Activated CD4-positive, alpha-beta T cell treated with anti-CD3 and anti-CD28 coated beads for 48 hours (primary cell): ENCODE measurements around the gene KCNH3.

ENCODE experiments used
- DNase-seq: peaks from one replicate; pipeline ENCODE4 v3.0.0-alpha.2; 2020

The KCNH3 gene

DNA sequence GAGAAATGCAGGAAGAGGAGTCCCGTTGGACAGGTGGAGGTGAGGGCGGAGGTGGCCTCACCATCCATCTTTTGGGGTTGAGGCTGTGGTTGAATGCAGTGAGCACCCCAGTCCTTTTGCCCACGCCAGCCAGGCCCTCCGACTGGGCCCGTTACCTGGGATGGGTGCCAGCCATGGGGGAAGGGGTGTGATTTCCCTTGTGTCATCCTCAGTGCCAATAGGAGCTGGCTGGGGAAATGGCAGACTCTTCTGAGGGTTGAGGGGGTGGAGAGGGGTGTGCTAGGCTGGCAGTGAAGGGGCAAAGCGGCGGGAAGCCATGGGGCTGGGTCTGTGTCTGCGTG lies 9.6 kb downstream of the KCNH3 start:
- DNase-seq, result no peak

DNA sequence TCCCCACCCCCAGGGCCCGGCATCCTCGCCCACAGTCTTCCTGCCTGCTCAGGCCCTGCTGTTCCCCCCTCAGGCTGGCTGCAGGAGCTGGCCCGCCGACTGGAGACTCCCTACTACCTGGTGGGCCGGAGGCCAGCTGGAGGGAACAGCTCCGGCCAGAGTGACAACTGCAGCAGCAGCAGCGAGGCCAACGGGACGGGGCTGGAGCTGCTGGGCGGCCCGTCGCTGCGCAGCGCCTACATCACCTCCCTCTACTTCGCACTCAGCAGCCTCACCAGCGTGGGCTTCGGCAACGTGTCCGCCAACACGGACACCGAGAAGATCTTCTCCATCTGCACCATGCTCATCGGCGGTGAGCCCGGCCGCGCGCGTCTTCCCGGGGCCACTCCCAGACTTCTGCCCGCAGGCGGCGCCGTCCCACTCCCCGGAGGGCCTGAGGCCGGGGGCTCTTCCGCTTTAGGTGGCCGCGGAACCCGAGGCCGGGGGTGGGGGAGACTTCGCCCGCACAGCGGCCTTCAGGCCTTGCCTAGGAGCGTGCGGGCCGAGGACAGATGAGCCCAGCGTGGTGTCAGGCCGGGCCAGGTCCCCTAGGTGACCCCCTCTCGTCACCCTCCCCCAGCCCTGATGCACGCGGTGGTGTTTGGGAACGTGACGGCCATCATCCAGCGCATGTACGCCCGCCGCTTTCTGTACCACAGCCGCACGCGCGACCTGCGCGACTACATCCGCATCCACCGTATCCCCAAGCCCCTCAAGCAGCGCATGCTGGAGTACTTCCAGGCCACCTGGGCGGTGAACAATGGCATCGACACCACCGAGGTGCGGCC lies 10.2 kb downstream of the KCNH3 start:
- peak; percentile 38 for DNase-seq

DNA sequence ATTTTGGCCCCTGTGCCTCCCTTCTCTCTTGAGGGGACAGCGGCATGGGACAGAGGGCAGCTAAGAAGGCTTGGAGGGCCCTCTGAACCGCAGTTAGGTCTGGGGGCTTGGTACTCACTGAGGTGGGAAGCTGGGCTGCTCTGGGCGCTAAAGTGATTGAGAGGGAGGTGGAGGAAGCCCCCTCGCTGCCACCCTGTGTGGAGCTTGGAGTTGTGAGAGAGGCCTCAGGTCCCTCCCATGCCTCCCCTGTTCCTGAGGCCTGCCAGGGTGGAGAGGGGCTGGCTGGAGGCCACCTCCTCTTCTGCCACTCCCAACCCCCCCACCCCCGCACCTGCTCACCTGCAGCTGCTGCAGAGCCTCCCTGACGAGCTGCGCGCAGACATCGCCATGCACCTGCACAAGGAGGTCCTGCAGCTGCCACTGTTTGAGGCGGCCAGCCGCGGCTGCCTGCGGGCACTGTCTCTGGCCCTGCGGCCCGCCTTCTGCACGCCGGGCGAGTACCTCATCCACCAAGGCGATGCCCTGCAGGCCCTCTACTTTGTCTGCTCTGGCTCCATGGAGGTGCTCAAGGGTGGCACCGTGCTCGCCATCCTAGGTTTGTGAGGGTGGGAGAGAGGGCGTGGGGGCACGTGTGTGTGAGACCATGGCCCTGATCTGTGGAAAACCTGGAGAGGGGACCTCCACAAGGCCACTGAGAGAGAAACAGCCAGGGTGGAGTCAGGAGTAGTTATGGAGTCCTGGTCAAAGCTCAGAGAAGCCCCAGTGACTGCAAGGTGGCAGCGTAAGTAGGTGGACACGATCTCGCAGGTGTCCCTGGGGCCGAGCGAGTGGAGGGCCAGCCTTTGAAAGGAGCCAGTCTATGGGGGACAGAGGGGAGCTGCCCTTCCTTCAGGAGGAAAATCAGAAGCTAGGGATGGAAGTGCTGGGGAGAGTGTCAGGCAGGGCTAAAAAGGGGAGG lies 11.2 kb downstream of the KCNH3 start:
- DNase-seq, result no peak

DNA sequence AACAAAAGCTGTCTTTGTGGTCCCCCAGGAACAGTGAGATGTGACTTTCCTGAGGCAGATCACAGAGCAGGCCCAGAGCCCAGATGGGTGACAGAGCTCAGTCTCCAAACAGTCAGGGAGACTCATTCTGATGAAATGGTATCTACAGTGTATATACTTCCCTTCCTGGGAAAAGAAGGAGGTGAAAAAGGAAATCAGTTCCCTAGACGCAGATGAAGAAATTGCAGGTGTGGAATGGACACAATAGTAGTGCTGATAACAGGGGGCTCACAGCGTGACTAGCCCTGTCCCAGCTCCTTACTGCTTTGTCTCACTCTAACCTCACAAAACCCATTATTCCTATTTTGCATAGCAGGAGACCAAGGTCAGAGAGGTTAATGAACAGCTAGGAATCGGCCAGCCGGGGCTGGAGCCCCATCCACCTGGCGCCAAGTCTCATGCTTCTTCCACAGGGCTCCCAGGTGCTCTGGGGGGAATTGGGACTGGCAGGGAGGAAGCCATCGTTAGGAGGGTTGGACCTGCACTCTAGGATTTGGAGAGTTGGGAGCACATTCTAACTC lies 11.9 kb downstream of the KCNH3 start:
- DNase-seq, result no peak

DNA sequence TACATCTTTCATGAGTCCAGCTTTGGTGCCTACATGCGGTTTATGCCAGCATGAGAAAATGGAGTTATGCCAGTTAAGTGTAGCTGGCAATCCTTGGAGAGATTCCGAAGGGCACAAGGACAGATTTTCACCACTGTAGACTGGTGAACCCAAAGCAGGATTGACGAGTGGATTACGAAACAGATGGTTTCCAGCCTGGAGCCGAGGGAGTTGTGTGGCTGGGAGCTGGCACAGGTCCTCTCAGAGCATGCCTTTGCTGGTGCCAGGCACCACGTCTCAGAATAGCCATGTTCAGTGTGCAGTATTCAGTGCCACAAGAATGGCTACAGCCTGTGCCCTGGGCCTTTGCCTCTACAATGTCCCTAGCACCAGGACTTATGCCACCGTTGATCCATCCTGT lies 13.2 kb downstream of the KCNH3 start:
- DNase-seq, result no peak

DNA sequence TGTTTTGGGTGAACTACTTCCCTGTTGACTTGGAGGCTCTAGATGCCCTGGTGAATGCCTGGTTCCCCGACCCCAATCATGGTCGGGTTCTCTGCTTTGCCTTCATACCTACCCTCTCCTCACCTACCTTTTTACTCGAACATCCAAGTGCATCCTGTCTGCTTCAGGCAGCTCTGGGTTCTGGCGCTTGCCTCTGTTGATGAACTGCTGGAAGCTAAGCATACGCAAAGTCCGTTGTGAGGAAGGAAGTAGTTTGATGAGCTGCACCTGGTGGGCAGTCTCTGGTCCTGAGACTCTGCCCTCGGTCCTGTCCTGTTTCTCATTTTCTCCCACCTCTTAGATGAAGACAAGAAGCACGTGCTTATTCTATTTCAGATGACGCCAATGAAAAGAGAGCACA lies 13.6 kb downstream of the KCNH3 start:
- no peak for DNase-seq

DNA sequence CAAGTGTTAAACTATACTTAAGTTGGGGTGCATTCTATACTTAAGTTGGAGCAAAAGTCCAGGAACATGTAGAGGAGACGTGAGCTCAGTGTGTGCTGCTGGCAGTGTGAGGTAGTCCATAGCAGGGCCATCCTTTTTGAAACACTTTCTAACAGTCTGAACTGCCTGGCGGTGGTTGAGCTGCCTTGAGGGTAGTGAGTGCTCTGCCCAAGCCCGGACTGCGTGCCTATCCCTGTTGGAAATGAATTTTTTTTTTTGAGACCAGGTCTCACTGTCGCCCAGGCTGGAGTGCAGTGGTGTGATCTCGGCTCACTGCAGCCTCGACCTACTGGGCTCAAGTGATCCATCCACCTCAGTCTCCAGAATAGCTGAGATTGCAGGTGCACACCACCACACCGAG lies 14.1 kb downstream of the KCNH3 start:
- DNase-seq, result no peak

DNA sequence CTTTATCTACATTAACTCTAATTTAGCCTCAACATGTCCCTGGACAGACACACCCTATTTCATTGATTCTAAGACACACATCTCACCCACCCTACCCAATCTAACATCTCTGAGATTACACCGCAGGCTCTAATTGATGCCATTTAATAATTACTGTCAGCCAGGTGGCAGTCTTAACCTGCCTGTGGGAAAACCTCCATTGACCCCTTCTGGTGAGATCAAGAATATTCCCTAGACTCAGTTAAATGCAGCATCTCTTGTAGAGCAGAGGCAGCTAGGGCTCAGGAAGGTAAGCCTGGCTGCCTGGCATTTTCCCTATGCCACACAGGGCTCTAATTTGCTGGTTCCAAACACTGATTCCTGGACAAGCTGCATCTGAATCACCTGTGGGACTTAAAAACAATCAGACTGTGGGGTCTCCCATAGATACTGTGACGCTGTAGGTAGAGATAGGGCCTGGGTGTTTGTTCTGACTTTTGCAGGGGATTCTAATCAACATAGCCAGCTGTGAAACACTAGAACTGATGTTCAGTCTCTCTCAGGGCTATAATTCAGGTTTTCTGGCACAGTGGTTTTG lies 14.8 kb downstream of the KCNH3 start:
- no peak for DNase-seq

DNA sequence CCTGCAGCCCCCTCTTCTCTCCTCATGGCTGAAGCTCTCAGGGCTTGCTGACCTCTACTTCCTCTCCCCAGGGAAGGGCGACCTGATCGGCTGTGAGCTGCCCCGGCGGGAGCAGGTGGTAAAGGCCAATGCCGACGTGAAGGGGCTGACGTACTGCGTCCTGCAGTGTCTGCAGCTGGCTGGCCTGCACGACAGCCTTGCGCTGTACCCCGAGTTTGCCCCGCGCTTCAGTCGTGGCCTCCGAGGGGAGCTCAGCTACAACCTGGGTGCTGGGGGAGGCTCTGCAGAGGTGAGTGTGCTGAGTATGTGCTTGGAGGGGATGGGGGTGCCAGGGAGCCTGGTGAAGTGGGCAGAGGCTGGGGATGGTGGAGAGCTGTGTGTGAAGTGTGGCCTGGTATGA lies 15.4 kb downstream of the KCNH3 start:
- no peak for DNase-seq

DNA sequence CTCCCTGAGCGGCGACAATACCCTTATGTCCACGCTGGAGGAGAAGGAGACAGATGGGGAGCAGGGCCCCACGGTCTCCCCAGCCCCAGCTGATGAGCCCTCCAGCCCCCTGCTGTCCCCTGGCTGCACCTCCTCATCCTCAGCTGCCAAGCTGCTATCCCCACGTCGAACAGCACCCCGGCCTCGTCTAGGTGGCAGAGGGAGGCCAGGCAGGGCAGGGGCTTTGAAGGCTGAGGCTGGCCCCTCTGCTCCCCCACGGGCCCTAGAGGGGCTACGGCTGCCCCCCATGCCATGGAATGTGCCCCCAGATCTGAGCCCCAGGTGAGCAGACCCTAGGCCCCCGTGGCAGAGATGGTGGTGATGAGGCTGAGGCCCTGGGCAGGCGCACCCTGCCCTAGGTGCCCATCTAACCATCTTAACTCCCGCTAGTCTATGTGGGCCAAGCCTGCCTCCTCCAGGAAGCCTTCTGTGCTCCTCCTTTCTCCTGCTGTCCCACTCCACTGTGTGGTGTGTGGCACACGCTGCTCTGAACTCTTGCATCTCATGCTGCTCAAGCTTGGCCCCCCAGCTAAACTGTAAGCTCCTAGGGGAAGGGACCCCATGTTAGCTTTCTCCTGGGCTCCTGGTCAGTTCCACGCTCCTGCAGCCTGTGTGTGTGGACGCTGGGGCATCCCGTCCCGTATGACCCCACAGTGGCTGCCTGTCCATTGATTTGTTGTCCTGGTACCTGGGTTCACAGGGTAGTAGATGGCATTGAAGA lies 17.0 kb downstream of the KCNH3 start:
- DNase-seq, result no peak

DNA sequence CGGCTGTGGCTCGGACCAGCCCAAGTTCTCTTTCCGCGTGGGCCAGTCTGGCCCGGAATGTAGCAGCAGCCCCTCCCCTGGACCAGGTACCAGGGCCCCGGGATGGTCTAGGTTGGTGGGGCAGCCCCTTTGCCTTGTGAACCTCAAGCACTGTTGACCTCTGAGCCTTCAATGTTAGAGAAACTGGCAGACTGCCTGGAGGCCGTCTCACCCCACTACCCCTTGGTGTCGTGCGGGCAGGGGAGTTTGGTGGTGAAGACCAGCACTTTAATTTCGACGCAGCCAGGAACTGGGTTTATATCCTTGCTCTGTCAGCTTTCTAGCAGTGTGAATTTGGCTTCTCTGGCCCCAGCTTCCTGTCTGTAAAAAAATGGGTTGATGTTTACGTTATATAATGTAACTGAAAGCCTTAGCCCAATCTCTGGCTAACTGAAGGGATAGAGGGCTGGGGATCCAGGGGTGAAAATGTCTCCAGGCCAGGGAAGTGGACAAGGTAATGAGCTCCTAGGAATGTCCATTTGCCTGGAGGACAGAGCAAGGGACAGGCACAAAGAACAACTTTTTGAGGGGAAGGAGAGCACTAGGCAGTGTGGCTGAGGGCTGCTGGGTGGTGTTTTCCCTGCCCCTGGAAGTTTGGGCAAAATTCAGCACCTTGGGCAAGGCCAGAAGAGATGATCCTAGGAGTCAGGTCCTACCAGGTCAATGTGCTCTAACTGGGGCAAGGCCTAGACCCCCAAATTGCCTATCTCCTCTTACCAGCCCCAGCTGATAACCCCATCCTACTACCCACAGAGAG lies 17.8 kb downstream of the KCNH3 start:
- DNase-seq, result no peak

DNA sequence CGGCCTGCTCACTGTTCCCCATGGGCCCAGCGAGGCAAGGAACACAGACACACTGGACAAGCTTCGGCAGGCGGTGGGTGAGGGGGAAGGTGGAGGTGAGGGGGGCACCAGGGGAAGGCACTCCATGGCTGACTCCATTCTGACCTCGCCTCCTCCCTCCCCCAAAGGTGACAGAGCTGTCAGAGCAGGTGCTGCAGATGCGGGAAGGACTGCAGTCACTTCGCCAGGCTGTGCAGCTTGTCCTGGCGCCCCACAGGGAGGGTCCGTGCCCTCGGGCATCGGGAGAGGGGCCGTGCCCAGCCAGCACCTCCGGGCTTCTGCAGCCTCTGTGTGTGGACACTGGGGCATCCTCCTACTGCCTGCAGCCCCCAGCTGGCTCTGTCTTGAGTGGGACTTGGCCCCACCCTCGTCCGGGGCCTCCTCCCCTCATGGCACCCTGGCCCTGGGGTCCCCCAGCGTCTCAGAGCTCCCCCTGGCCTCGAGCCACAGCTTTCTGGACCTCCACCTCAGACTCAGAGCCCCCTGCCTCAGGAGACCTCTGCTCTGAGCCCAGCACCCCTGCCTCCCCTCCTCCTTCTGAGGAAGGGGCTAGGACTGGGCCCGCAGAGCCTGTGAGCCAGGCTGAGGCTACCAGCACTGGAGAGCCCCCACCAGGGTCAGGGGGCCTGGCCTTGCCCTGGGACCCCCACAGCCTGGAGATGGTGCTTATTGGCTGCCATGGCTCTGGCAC lies 18.5 kb downstream of the KCNH3 start:
- DNase-seq, result no peak

DNA sequence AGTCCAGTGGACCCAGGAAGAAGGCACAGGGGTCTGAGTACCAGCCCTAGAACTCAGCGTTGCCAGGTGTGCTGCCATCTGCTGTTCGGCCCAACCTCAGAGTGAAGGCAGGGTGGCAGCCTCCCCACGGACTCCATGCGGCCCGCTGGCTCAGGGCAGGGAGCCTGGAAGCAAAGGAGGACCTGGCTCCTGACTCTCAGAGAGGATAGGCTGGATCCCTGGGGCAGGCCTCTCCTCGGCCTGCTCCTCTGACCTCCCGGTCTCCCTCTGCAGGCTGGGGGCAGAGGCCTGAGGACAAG lies 19.0 kb downstream of the KCNH3 start:
- no peak for DNase-seq

DNA sequence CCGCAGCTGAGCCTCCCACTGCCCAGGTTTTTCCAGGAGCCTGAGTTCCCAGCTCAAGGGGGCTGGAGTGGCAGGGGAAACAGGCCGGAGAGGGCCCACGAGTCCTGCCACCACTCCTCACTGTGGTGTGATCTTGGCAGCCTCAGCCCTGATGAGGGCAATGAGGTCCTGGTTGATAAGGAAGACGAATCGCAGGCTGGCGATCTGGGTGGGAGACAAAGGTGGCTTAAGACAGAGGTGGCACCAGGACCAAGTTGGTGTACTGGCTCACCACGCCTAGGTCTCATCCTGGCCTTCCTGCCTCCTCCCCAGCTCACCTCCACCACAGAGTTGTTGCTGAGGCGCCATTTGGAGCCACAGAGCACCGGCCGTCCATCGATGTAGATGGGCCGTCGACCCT lies 19.7 kb downstream of the KCNH3 start:
- DNase-seq, result no peak

DNA sequence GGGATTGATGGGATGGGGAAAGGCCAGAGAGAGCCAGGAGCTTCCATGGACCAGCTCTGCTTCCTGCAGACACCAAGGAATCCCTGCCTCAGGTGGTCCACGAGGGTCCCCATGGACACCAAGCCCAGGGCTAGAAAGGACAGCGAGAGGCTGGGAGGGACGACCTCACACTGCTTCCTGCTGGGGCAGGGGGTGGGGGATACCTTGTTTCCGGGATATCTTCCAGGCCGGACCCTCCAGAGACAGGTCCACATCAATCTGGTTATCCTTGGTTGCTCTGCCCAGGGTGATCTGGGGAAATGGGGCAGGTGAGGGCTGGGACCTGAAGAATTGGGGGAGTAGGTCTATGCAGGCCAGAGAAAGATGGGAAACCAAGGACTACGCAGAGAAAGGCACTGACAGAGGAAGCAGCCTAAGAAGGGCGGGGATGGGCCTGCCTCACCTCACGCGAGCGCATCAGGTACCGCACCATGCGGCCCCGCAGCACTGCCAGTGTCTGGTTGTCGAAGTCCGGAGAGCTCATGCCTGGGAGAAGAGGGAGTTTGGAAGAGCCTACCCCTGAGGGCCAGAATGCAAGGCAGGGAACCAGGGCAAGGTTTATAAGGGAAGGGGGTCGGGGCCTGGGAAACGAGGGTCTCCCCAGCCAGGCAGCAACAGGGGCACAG lies 20.3 kb downstream of the KCNH3 start:
- DNase-seq, result no peak

DNA sequence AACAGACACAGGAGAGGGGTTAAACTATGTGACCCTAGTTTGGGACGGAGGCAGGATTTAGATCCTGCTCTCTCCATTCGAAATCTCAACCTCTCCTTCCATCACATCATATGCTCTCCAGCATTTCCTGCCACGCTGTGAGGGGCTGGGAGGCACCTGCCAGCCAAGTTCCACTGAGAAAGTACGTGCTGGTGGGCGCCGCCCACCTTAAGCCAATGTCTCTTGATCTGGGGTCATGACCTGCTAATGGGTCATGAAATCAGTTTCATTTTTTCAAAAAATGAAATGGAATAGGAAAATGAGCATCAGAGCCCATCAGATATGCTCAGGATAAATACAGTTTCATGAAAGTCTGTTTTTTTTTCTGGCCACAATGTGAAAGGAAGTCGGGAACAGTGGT lies 21.9 kb downstream of the KCNH3 start:
- no peak for DNase-seq

DNA sequence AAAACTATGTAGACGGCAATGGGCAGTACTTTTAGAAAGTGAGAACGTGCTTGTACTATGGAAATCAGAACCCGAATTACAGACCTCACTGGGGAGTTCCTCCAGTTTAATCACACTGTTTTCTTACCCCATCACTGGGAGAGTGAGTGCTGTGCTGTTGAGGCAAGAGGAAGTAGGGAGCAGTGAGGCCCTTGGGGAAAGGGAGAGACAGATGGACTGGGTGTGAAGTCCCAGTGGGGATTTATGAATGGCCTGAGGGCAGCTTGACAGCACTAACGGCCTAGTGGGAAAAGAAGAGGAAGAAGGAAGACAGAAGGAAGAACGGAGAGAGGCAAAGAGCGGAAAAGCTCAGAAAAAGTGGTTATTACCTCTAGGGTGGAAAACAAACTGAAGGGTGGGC lies 23.4 kb downstream of the KCNH3 start:
- no peak for DNase-seq

DNA sequence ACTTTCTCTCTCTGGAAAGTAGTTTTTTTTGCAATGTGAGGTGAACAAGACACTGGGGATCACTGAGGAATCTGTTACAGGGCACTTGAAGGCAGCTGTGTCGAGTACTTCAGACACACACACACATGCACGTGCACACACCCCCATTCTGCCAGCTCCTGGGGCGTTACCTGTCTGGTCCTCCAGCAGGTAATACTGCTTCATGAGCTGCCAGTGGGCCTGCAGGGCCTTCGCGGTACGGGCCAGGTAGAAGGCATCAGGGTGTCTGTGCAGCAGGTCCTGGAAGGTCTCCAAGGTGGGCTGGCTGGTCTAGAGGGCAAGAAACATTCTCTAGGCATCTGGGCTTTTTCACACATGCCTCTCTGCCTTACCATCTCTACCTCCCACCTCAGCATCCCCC lies 24.0 kb downstream of the KCNH3 start:
- DNase-seq, result no peak

DNA sequence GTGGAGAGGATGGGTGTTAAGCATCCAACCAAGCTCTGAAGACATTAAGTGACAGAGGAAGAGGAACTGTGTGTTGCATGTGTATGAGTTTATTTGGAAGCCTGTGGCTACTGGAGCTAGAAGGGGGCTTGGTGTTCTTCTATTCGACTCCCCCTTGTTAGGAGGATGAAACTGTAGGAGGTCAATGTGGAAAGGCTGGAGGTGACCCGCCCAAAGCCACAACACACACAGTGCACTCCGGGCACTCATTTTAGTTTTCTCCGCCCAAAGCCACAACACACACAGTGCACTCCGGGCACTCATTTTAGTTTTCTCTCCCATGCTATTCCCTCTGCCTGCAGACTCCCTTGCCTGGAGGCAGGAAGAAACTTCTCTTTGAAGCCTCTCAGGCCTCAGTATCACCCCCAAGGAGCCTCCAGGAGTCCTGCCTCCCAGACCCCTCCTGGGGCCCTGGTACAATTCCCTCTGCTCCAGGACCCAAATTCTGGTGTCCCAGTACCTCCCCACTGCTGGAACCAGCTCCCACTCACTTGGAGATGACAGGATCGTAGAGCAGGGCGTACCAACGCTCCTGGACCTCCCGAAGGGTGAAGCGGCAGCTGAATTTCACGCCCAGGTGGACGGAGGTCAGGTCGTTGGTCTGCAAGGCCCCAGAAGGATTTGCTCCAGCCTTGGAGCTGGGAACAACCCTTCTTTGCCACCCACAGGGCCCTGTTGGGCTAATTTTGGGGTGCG lies 25.3 kb downstream of the KCNH3 start:
- DNase-seq, result no peak
